ENCODE results near the gene IQUB.
"Not testable (repeated sequence)": the region's sequence is repeated elsewhere in the genome, so short reads cannot be mapped to it uniquely, and the experiment has no call there.

The IQUB gene

GRCh38 chr7:123533929-123534382 lies 439 bp downstream of the IQUB start:
- Histone ChIP-seq H3K9me3 (ENCODE audit: insufficient read depth, low read length) (no peaks in the 10 kb centered on the region), H4K20me1 (ENCODE audit: insufficient read depth, low read length) (no peaks in the 10 kb centered on the region), H3K9ac (ENCODE audit: low read length) (peak overlapping the region; percentile 26; the same call in 1 of the 2 replicates), H3K4me1 (ENCODE audit: low read length) (peaks cover 15% of the 10 kb centered on the region), H2AFZ (ENCODE audit: low read depth, low read length) (peak overlapping the region; percentile 92), H3K27ac (ENCODE audit: low read length) (no peak overlapping the region), H3K36me3 (replicated peaks; ENCODE audit: low read depth, low read length) (peaks cover 1% of the 10 kb centered on the region), H3K4me3 (ENCODE audit: low read length) (peak overlapping the region; percentile 81), H3K27me3 (ENCODE audit: low read depth, low read length) (no peaks in the 10 kb centered on the region), H3K79me2 (ENCODE audit: low read length) (no peaks in the 10 kb centered on the region), H3K4me2 (ENCODE audit: low read length) (peak overlapping the region; percentile 73)
- no peak for TF ChIP-seq CTCF (IDR thresholded peaks at IDR 0.05; ENCODE audit: low read depth, low read length)
- no peak for TF ChIP-seq EZH2phosphoT487 (IDR thresholded peaks at IDR 0.05; ENCODE audit: low read depth)

DNA sequence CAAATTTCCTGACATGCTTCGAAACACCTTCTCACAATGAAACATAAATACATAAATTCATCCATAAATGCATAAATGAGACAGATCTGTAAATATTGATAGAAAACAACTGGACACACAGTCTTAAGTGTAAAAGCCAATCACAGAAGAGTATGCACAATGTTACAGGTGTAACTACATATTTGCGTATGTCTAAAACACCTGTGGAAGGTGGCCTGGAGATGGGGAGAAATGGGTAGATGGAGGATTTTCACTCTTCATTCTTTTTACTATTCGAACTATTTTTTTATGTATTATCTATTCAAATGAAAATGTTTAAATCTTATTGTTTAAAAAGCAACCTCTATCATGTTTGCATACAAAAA lies 860 bp downstream of the IQUB start:
- Histone ChIP-seq H3K27ac (ENCODE audit: low read length) (no peak overlapping the region), H3K79me2 (ENCODE audit: low read length) (no peaks in the 10 kb centered on the region), H3K27me3 (ENCODE audit: low read depth, low read length) (no peaks in the 10 kb centered on the region), H3K4me3 (ENCODE audit: low read length) (peak overlapping the region; percentile 81), H2AFZ (ENCODE audit: low read depth, low read length) (peak overlapping the region; percentile 92; the same call in 1 of the 2 replicates), H3K4me2 (ENCODE audit: low read length) (peak overlapping the region; percentile 73), H4K20me1 (ENCODE audit: insufficient read depth, low read length) (no peaks in the 10 kb centered on the region), H3K36me3 (replicated peaks; ENCODE audit: low read depth, low read length) (no peaks in the 10 kb centered on the region), H3K9me3 (ENCODE audit: insufficient read depth, low read length) (no peaks in the 10 kb centered on the region), H3K4me1 (ENCODE audit: low read length) (peaks cover 11% of the 10 kb centered on the region), H3K9ac (ENCODE audit: low read length) (no peak overlapping the region)
- TF ChIP-seq EZH2phosphoT487 (IDR thresholded peaks at IDR 0.05; ENCODE audit: low read depth) (no peak), CTCF (IDR thresholded peaks at IDR 0.05; ENCODE audit: low read depth, low read length) (no peak)

DNA sequence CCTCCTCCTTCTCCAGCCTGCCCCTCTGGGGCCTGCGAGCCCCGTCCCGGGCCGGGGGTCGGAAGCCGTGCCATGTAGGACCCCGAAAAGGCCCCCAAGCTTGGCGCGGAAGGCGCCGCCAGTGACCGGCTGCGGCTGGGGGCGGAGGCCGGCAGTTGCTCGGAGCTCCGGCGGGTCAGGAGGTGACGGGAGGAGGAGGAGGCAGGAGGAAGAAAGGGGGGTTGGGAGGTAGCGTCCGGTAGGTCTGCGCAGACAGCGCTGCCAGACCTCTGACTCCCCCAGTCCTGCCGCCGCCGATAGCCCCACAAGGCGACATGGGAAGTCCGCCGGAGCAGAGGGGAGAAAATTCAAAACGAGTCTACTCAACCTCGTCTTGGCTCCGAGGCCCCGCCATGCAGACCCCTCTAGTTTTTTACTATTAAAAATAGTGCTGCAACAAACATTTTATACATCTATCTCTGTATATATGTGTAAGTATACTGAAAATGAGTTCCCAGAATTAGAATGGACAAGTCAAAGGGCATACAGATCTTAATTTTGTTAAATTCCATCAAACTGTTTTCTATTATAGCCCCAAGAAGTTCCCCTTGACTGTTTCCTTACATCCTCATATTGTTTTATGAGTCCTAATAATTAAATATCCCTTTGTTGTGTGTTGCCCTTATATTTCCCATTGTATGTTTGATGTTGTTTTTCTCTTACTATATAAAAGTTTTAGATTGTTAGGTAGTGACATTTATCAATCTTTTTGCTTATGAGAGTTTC lies 1.4 kb downstream of the IQUB start:
- not testable (repeated sequence) for H4K20me1 ChIP-seq (ENCODE audit: insufficient read depth, low read length); H3K4me1 ChIP-seq (ENCODE audit: low read length); H3K9me3 ChIP-seq (ENCODE audit: insufficient read depth, low read length); H2AFZ ChIP-seq (ENCODE audit: low read depth, low read length); H3K27me3 ChIP-seq (ENCODE audit: low read depth, low read length); H3K9ac ChIP-seq (ENCODE audit: low read length); H3K27ac ChIP-seq (ENCODE audit: low read length); H3K4me2 ChIP-seq (ENCODE audit: low read length); H3K36me3 ChIP-seq (replicated peaks; ENCODE audit: low read depth, low read length); H3K4me3 ChIP-seq (ENCODE audit: low read length); H3K79me2 ChIP-seq (ENCODE audit: low read length)

DNA sequence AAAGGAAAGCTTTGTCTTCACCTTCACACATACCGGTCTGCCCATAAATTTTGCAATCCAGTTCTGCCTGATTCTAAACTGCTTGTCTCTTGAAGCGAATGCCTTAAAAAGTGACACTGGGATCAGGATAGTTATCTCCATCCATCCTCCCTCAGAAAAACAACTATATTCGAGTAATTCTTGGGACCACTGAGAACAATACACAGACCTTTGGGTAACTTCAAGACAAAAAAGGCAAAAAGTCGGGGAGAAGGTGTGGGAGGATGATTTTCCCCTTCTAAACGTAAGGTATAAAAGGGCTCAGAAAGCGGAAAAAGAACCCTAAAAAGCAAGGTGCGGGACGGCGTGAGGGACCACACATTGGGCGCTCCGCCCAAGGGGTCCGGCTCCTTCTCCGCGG lies 2.1 kb downstream of the IQUB start:
- H3K4me3 ChIP-seq (ENCODE audit: low read length); H3K36me3 ChIP-seq (replicated peaks; ENCODE audit: low read depth, low read length); H3K4me1 ChIP-seq (ENCODE audit: low read length); H3K9ac ChIP-seq (ENCODE audit: low read length); H2AFZ ChIP-seq (ENCODE audit: low read depth, low read length); H3K27ac ChIP-seq (ENCODE audit: low read length); H3K27me3 ChIP-seq (ENCODE audit: low read depth, low read length); H3K79me2 ChIP-seq (ENCODE audit: low read length); H4K20me1 ChIP-seq (ENCODE audit: insufficient read depth, low read length); H3K4me2 ChIP-seq (ENCODE audit: low read length); H3K9me3 ChIP-seq (ENCODE audit: insufficient read depth, low read length): not testable (repeated sequence)

DNA sequence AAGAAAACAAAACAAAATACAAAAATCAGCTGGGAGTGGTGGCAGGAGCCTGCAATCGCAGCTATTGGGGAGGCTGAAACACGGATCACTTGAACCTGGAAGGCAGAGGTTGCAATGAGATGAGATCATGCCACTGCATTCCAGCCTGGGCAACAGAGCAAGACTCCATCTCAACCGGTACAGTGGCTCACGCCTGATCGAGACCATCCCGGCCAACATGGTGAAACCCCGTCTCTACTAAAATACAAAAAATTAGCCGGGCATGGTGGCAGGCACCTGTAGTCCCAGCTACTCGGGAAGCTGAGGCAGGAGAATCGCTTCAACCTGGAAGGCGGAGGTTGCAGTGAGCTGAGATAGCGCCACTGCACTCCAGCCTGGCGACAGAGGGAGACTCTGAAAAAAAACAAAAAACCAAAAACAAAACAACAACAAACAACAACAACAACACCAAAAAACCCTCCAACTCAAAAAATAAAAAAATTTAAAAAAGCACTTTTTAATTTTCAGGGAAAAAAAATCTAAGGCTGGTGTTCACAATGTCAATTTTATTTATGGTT lies 4.3 kb downstream of the IQUB start:
- H2AFZ ChIP-seq (ENCODE audit: low read depth, low read length); H3K4me2 ChIP-seq (ENCODE audit: low read length); H3K9me3 ChIP-seq (ENCODE audit: insufficient read depth, low read length); H3K27me3 ChIP-seq (ENCODE audit: low read depth, low read length); H3K9ac ChIP-seq (ENCODE audit: low read length); H3K27ac ChIP-seq (ENCODE audit: low read length); H3K79me2 ChIP-seq (ENCODE audit: low read length); H3K4me1 ChIP-seq (ENCODE audit: low read length); H4K20me1 ChIP-seq (ENCODE audit: insufficient read depth, low read length); H3K4me3 ChIP-seq (ENCODE audit: low read length); H3K36me3 ChIP-seq (replicated peaks; ENCODE audit: low read depth, low read length): not testable (repeated sequence)

Measured in OCI-LY3 (cell line).